WERI-Rb-1 (cell line): ENCODE data around the gene KAZALD1.

Source experiments
- DNase-seq: peaks from one replicate; pipeline ENCODE4 v3.0.0-alpha.2; 2020
- H3K27ac ChIP-seq: fragments of 250-450 bp; sonication (Bioruptor Pico); 2 replicates; pipeline ENCODE4 v1.5.1; 2020; ENCODE audit warnings: mild to moderate bottlenecking, moderate library complexity
- H3K27me3 ChIP-seq: fragments of 250-450 bp; sonication (Bioruptor Pico); 2 replicates; pipeline ENCODE4 v1.5.1; 2021; ENCODE audit warnings: mild to moderate bottlenecking, low read depth, moderate library complexity; ENCODE audit not compliant: insufficient read depth, severe bottlenecking
- H3K36me3 ChIP-seq: fragments of 250-450 bp; sonication (Bioruptor Pico); 2 replicates; pipeline ENCODE4 v1.5.1; 2020; ENCODE audit warnings: mild to moderate bottlenecking, moderate library complexity
- H3K4me3 ChIP-seq: 2 replicates; pipeline ENCODE4 v1.5.1; 2011; ENCODE audit warnings: low read depth, mild to moderate bottlenecking, control low read depth, low read length
- H3K9me3 ChIP-seq: fragments of 250-450 bp; sonication (Bioruptor Pico); 2 replicates; pipeline ENCODE4 v1.5.1; 2021; ENCODE audit warnings: mild to moderate bottlenecking, moderate library complexity; ENCODE audit not compliant: severe bottlenecking
- CTCF ChIP-seq: IDR thresholded peaks from 2 replicates; pipeline ENCODE4 v1.5.1; 2011; ENCODE audit warnings: low read depth, mild to moderate bottlenecking, control low read depth, inconsistent platforms, low read length

KAZALD1 gene

GRCh38 chr10:101054876-101055275 is 6.9 kb upstream of the KAZALD1 start:
- no peaks in the 10 kb centered on the region for H3K27me3 ChIP-seq
- H3K27ac ChIP-seq, result no peak overlapping the region
- H3K9me3 ChIP-seq, result no peaks in the 10 kb centered on the region
- H3K36me3 ChIP-seq, result no peaks in the 10 kb centered on the region
- no peak overlapping the region for H3K4me3 ChIP-seq
- no peak for TF ChIP-seq CTCF
- DNase-seq, result no peak

DNA sequence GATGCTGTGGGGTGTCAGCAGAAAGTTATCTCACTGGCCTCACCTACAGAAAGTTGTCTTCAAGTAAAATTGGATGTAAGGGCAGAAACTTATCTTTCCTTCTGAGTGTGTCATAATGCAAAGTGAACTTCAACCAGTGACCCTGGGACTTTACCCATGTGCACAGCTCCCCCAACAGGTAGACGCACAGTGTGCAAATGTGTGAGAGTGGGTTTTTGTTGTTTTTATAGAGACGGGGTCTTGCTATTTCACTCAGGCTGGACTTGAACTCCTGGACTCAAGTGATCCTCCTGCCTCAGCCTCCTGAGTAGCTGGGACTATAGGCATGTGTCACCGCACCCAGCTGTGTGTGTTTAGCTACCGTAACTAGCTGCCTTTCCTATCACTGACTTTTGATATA is 6.4 kb upstream of the KAZALD1 start:
- TF ChIP-seq CTCF, result peak; percentile 67
- Histone ChIP-seq H3K27ac (no peak overlapping the region), H3K36me3 (no peaks in the 10 kb centered on the region), H3K27me3 (no peaks in the 10 kb centered on the region), H3K9me3 (no peaks in the 10 kb centered on the region), H3K4me3 (no peak overlapping the region)
- no peak for DNase-seq

GRCh38 chr10:101056365-101057151 is 5.2 kb upstream of the KAZALD1 start:
- Histone ChIP-seq H3K9me3 (no peaks in the 10 kb centered on the region), H3K27me3 (no peaks in the 10 kb centered on the region), H3K4me3 (no peak overlapping the region), H3K27ac (no peak overlapping the region), H3K36me3 (no peaks in the 10 kb centered on the region)
- no peak for DNase-seq
- no peak for TF ChIP-seq CTCF

GRCh38 chr10:101060036-101060950 is 1.5 kb upstream of the KAZALD1 start:
- no peaks in the 10 kb centered on the region for H3K27me3 ChIP-seq
- no peaks in the 10 kb centered on the region for H3K9me3 ChIP-seq
- no peaks in the 10 kb centered on the region for H3K36me3 ChIP-seq
- H3K27ac ChIP-seq, result peak overlapping the region; percentile 100
- peak overlapping the region; percentile 77 for H3K4me3 ChIP-seq
- DNase-seq, result peak; percentile 92
- peak; percentile 83 for TF ChIP-seq CTCF

DNA sequence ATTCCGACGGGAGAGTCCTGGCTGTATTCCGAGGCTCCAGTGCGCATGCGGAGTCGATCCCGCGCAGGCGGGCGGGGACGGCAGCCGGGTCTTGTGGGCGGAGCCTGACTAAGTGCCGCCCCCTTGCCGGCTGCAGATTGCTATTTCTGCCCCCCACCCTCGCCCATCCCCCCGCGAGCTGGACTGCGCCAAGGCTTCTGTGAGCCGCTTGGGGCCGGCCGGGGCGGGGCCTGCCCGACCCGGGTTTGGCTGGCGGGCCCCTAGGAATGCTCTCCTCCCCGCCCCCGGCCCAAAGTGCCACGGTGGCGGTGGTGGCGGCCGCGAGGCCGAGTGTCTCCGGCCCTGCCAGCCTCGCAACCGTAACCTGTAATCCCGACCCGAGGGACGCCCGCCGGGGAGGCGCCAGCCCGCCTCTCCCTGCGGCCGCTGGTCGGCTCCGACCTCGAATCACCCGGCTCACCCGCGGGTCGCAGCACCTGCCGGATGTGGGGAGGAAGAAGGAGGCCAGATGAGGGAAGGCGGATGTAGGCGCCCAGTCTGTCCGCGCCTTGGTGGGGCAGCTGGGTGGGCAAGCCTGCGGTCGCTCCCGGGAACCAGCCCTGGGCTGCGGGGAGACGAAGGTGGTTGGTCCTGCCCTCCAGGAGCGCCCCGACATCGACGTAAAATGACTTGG is 702 bp upstream of the KAZALD1 start:
- Histone ChIP-seq H3K27me3 (no peaks in the 10 kb centered on the region), H3K4me3 (peak overlapping the region; percentile 77), H3K36me3 (no peaks in the 10 kb centered on the region), H3K27ac (peak overlapping the region; percentile 100), H3K9me3 (no peaks in the 10 kb centered on the region)
- DNase-seq, result peak; percentile 97
- TF ChIP-seq CTCF, result no peak
